Neuron (in vitro differentiated cells): ENCODE data around the gene ATG13.
A peak's percentile ranks its signal among the peaks of the same experiment; 100 is the strongest.

ENCODE experiments used
- H2AFZ ChIP-seq: one replicate; pipeline ENCODE4 v1.6.1; 2013; ENCODE audit warnings: low read depth, mild to moderate bottlenecking, inconsistent platforms, low read length, moderate library complexity
- H3K27me3 ChIP-seq: one replicate; pipeline ENCODE4 v1.6.1; 2013; ENCODE audit warnings: low read length; ENCODE audit not compliant: insufficient read depth
- H3K36me3 ChIP-seq: one replicate; pipeline ENCODE4 v1.6.1; 2013; ENCODE audit warnings: low read length; ENCODE audit not compliant: insufficient read depth
- H3K4me1 ChIP-seq: one replicate; pipeline ENCODE4 v1.6.1; 2013; ENCODE audit warnings: low read length; ENCODE audit not compliant: insufficient read depth
- H3K4me3 ChIP-seq: 2 replicates; pipeline ENCODE4 v1.5.1; 2013; ENCODE audit warnings: mild to moderate bottlenecking, low read length, moderate library complexity
- H3K9me3 ChIP-seq: one replicate; pipeline ENCODE4 v1.6.1; 2013; ENCODE audit warnings: low read length

Gene ATG13

GRCh38 chr11:46690702-46691101 is 73.3 kb downstream of the ATG13 start:
- no peaks in the 10 kb centered on the region for H3K4me1 ChIP-seq
- no peaks in the 10 kb centered on the region for H3K27me3 ChIP-seq
- H3K36me3 ChIP-seq, result peaks cover 52% of the 10 kb centered on the region
- H3K4me3 ChIP-seq, result no peak overlapping the region
- no peaks in the 10 kb centered on the region for H3K9me3 ChIP-seq
- H2AFZ ChIP-seq, result no peak overlapping the region

- no peaks in the 10 kb centered on the region for H3K9me3 ChIP-seq
- H2AFZ ChIP-seq, result no peak overlapping the region
- H3K4me3 ChIP-seq, result no peak overlapping the region
- peaks cover 47% of the 10 kb centered on the region for H3K36me3 ChIP-seq
- peaks cover 6% of the 10 kb centered on the region for H3K4me1 ChIP-seq
- no peaks in the 10 kb centered on the region for H3K27me3 ChIP-seq
Observed at GRCh38 chr11:46692450-46692849, 75.1 kb downstream of the ATG13 start.

GRCh38 chr11:46693597-46694012 is 76.3 kb downstream of the ATG13 start:
- Histone ChIP-seq H3K27me3 (no peaks in the 10 kb centered on the region), H3K4me3 (no peak overlapping the region), H3K4me1 (peaks cover 13% of the 10 kb centered on the region), H3K36me3 (peaks cover 40% of the 10 kb centered on the region), H2AFZ (no peak overlapping the region), H3K9me3 (no peaks in the 10 kb centered on the region)

- Histone ChIP-seq H3K36me3 (peaks cover 39% of the 10 kb centered on the region), H2AFZ (no peak overlapping the region), H3K4me3 (no peak overlapping the region), H3K27me3 (no peaks in the 10 kb centered on the region), H3K4me1 (peaks cover 18% of the 10 kb centered on the region), H3K9me3 (no peaks in the 10 kb centered on the region)
Observed at GRCh38 chr11:46694072-46694471, 76.7 kb downstream of the ATG13 start.

DNA sequence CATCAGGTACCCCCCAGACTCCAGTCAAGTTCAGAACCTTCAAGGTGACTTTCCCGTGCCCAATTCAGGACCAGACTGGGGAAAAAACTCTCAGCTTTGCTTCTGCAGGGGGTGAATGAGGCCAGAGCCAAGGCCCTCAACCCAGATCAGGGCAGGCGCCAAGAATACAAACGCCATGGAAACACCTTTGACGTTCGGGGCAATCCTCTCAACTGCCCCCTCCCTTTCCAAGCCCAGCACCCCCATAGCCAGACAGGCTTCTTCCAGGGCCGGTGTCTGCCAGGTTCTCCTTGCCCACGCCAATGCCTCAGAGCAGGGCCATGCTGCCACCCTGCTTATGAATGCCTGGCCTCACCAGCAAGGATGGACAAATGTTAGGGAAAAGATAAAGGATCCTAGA is 77.3 kb downstream of the ATG13 start:
- Histone ChIP-seq H3K27me3 (no peaks in the 10 kb centered on the region), H3K36me3 (peaks cover 38% of the 10 kb centered on the region), H3K4me3 (no peak overlapping the region), H3K4me1 (peaks cover 22% of the 10 kb centered on the region), H3K9me3 (no peaks in the 10 kb centered on the region), H2AFZ (no peak overlapping the region)

GRCh38 chr11:46695345-46696211 is 78.2 kb downstream of the ATG13 start:
- Histone ChIP-seq H3K27me3 (no peaks in the 10 kb centered on the region), H3K4me3 (no peak overlapping the region), H3K9me3 (no peaks in the 10 kb centered on the region), H3K36me3 (peaks cover 38% of the 10 kb centered on the region), H2AFZ (no peak overlapping the region), H3K4me1 (peaks cover 24% of the 10 kb centered on the region)

DNA sequence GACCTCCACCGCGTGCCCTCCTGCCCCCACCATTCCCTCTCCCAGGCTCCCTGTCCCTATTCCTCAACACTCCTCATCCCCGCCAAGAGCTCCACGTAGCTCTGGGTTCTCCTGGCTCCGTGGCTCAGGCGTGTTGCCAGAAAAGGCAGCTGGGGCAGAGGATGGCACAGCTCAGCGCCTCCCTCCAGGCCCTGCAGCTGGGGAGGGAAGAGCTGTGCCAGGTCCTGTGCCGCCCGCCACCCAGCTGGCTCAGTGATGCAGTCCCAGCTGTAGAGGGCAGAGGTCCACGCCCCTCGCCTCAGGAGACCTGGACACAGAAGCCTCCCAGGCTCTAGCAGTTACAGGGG is 78.8 kb downstream of the ATG13 start:
- Histone ChIP-seq H2AFZ (no peak overlapping the region), H3K9me3 (no peaks in the 10 kb centered on the region), H3K4me1 (peaks cover 24% of the 10 kb centered on the region), H3K27me3 (no peaks in the 10 kb centered on the region), H3K36me3 (peaks cover 36% of the 10 kb centered on the region), H3K4me3 (no peak overlapping the region)

DNA sequence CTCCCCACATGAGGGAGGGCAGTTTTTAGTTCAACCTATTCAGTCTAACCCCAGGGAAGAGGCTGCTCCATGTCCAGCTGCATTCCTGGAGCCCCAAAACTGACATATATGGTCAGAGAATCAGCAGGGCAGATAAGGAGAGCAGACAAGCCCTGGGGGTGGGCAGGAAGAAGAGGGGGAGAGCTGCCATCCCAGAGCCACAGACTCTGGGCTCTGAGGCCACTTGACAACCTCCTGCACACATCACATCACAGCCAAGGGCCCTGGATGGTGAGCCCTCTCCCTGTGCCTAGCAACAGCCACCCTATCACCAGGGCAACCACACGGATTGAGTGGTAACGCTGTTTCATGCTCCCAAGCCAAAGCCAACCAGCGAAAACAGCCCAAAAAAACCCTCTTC is 80.0 kb downstream of the ATG13 start:
- Histone ChIP-seq H2AFZ (no peak overlapping the region), H3K27me3 (no peaks in the 10 kb centered on the region), H3K36me3 (peaks cover 30% of the 10 kb centered on the region), H3K9me3 (no peaks in the 10 kb centered on the region), H3K4me3 (no peak overlapping the region), H3K4me1 (peaks cover 30% of the 10 kb centered on the region)

GRCh38 chr11:46697723-46698122 is 80.4 kb downstream of the ATG13 start:
- no peaks in the 10 kb centered on the region for H3K9me3 ChIP-seq
- H3K4me3 ChIP-seq, result no peak overlapping the region
- no peaks in the 10 kb centered on the region for H3K27me3 ChIP-seq
- peaks cover 34% of the 10 kb centered on the region for H3K36me3 ChIP-seq
- no peak overlapping the region for H2AFZ ChIP-seq
- H3K4me1 ChIP-seq, result peaks cover 30% of the 10 kb centered on the region

DNA sequence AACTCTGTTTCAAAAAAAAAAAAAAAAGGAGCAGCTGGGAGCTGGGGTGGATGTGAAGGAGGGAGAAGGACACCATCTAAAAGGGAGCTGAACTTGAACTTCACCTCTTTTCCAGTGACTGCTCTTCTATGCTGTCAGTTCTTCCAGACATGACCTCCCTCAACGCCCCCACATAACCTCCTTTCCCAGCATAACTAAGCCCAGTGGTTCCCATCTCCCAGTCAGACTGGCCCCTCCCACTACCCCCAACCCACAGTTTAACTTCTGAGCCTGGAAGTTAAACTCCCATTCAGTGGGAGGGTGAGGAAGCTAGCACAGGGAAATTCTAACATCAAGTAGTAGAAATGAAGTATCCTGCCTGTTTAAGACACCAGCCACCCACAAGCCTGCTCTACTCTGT is 81.2 kb downstream of the ATG13 start:
- Histone ChIP-seq H3K4me3 (no peak overlapping the region), H3K9me3 (no peaks in the 10 kb centered on the region), H3K36me3 (peaks cover 40% of the 10 kb centered on the region), H2AFZ (no peak overlapping the region), H3K27me3 (no peaks in the 10 kb centered on the region), H3K4me1 (peaks cover 30% of the 10 kb centered on the region)

DNA sequence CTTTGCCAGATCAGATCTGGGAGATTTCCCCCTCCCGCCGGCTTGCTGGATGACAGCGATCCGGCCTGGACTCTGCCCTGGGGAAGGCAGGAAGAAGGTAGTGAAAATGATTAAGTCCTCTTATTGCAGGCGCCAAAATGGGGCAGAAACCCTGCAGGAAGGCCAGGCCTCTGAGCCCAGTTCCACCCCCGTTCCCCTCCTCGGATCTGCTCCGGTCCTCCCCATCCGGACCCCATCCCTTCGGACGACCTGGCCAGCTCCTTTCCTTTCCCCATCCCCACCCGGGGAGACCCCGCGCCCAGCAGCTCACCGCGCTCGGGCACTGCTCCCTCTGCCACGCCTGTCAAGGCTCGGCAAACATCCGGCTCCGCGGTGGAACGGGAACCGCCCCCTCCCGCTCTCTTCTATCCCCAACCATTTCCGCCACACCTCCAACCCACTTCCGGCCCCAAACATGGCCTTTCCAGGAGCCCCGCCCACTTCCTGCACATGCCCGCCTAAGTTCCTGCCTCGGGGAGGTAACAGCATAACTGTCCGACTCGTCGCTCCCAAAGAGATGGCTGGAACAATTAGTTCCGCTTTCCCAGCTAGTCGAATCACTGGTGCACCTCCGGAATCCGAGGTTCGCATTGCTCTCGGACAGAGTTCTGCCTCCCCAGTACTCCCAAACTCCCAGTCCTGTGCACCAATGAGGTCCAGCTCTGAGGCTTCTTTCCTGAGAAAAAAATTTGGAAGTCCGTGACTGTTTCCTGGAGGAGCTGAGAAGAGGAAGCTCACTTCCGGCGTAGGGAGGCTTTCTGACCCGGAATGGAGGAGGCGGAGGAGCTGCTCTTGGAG is 83.1 kb downstream of the ATG13 start, which contains the start of the genes ARHGAP1 and ZNF408:
Gene ARHGAP1, minus strand, starts transcription at position 379 of the 837 bp plus-strand sequence. CDS start 4,512 bp downstream, outside the sequence.
Gene ZNF408, plus strand, starts transcription at position 791 of the 837 bp plus-strand sequence. Its CDS starts 17 bp downstream, at position 808.
- Histone ChIP-seq H3K4me1 (peaks cover 30% of the 10 kb centered on the region), H2AFZ (peak within 1 kb of the TSS; percentile 99), H3K4me3 (peak within 1 kb of the TSS; percentile 100), H3K9me3 (no peaks in the 10 kb centered on the region), H3K36me3 (peaks cover 42% of the 10 kb centered on the region), H3K27me3 (no peaks in the 10 kb centered on the region)

GRCh38 chr11:46701078-46701654 is 83.8 kb downstream of the ATG13 start:
- Histone ChIP-seq H3K27me3 (no peaks in the 10 kb centered on the region), H2AFZ (peak overlapping the region; percentile 99), H3K4me1 (peaks cover 30% of the 10 kb centered on the region), H3K4me3 (peak overlapping the region; percentile 100), H3K36me3 (peaks cover 41% of the 10 kb centered on the region), H3K9me3 (no peaks in the 10 kb centered on the region)
